Erythroblast (primary cell): ENCODE results near the gene MICU2.
A peak's percentile ranks its signal among the peaks of the same experiment; 100 is the strongest.

Experiments used
- GATA1 ChIP-seq: IDR thresholded peaks from 2 replicates; pipeline ENCODE4 v1.6.1; 2011; ENCODE audit warnings: low read depth, mild to moderate bottlenecking, control low read depth, low read length, moderate library complexity
- POLR2A ChIP-seq: IDR thresholded peaks from 2 replicates; pipeline ENCODE4 v1.6.1; 2011; ENCODE audit warnings: mild to moderate bottlenecking, low read length

- peak; percentile 78 for TF ChIP-seq POLR2A
- TF ChIP-seq GATA1 = no peak
These were observed 144.9 kb downstream of the MICU2 start, which contains the start of gene ZDHHC20 for GRCh38 chr13:21458813-21459701.
